EL (cell line): ENCODE data around the gene AQP7.
"Not testable (repeated sequence)": the region's sequence is repeated elsewhere in the genome, so short reads cannot be mapped to it uniquely, and the experiment has no call there.

Source experiments
- DNase-seq: peaks from one replicate; pipeline ENCODE4 v3.0.0-alpha.2; 2016

The AQP7 gene

DNA sequence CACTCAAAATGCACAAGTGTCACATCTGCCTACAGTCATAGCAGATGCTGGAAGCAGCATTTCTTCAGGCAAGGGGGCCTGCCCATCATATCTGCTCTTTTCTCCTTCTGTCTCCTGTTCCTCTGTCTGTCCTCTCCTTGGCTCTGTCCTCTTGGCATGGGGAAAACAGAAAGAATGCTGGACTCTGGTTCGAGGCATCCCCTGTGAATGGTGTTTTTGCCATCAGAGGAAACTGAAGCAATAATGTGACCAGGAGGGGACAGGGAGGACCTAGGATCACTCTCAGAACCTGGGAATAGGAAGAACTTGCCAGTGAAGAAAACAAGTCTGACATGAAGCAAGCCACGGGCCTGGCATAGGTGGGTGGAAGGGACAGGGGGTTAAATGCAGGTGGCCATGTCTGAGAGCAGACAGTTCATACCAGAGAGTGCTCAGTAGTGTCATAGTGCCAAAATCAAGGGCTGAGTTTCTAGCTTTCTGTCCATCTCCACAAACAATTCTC is 35.3 kb downstream of the AQP7 start:
- no peak for DNase-seq

DNA sequence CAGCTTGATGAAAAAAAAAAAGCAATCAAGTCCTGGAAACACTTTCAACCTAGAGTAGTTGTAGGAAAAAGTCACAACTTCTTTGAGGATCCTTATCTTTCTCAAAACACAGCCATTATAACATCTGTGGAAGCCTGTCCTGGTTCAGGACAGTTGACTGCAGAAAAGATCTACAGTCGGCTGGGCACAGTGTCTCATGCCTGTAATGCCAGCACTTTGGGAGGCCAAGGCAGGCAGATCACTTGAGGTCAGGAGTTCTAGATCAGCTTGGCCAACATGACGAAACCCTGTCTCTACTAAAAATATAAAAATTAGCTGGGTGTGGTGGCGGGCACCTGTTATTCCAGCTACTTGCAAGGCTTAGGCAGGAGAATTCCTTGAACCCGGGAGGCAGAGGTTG is 37.6 kb downstream of the AQP7 start:
- not testable (repeated sequence) for DNase-seq

DNA sequence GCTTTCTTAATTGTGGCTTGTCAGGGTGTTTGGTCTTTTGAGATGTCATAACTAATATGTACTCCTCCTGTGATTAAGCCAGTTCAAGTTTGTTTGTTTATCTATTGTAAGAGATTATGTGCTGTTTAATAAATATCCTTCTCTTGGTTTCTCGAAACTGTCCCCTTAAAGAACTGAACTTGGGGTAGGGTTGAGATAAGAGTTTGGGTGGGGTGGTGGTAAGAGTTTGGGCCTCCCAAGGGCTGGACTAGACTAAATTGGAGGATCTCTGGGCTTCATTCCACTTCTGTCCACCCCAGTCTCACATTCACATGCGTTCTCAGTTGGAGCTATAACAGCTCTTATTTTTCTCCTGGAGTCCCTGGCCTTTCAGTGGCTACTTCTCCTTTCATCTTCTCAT is 38.2 kb downstream of the AQP7 start:
- no peak for DNase-seq

DNA sequence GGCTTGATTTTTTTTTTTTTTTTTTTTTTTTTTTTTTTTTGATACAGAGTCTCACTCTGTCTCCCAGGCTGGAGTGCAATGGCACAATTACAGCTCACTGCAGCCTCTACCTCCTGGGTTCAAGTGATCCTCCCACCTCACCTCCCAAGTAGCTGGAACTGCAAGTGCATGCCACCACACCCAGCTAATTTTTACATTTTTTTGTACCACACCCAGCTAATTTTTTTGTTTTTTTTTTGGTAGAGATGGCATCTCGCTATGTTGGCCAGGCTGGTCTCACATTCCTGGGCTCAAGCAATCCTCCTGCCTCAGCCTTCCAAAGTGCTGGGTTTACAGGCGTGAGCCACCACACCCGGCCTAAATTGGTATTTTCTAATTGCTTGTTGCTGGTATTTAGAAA is 43.7 kb downstream of the AQP7 start:
- not testable (repeated sequence) for DNase-seq

DNA sequence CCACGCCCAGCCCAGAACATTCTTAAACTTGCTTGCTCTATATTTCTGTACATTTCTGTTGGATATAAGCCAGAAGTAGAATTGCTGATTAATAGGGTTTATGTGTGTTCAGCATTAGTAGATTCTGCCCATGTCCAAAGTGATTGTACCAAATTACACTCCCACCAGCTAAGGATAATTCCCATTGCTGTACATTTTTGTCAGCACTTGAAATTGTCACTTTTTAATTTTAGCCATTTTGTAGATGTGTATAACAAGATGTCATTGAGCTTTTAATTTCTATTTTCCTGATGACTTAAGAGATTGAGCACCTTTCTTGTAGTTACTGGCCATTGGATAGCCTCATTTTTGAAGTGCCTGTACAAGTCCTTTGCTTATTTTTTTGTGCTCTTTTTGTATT is 46.4 kb downstream of the AQP7 start:
- no peak for DNase-seq

DNA sequence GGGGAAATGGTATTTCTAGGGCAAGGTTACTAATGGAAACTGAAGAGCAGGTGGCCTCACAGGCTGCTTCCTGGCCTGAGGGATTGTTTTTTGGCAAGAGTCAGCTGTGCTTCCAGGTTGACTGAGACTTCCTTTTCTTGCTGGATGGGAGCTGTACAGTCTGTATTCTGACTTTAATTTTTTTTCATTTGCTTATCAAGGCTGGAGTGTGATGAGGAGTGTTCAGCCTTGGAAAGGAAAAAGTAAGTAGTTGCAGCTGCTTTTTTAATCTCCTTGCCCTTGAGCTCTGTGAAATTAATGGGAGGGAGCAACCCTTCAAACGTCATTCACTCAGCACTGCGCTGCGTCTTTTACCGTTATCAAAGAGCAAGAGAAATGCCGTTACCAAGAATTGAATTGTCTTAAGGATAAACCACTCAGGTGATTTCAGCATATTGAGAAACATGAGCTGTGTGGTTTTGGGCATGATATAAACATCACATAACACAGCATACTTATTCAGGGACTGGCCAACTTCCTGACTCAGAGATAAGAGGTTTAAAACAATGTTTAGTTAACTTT is 47.6 kb downstream of the AQP7 start:
- no peak for DNase-seq

DNA sequence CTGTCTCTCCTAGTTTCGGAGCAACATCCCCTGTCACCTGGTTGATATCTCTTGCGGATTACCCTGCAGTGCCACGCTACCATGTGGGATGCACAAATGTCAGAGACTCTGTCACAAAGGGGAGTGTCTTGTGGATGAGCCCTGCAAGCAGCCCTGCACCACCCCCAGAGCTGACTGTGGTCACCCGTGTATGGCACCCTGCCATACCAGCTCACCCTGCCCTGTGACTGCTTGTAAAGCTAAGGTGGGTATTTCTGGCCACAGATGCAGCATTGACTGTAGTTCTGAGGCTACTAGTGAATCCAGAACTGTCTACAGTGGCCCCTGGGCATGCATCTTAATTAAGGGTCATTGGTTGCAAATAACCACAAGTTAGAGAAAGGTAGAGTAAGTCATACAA is 50.8 kb downstream of the AQP7 start:
- no peak for DNase-seq

DNA sequence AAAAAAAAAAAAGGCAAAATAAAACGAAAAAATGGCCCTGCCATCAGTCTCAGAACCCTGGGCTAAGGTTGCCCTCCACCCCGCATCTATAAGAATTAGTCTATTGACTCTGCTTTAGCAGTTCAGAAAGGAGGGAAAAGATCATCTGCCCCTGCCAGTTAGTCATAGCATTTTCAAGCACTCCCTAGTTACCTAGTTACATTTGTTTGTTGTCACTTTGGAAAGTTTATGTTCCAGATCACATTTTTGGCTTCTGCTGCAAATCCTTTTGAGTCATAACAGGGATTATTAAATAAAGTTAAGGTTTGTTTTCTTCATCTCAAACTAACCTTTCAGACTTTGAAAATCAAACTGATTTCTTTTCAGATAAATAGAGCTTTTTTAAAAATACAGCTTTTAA is 52.1 kb downstream of the AQP7 start:
- peak; percentile 43 for DNase-seq

DNA sequence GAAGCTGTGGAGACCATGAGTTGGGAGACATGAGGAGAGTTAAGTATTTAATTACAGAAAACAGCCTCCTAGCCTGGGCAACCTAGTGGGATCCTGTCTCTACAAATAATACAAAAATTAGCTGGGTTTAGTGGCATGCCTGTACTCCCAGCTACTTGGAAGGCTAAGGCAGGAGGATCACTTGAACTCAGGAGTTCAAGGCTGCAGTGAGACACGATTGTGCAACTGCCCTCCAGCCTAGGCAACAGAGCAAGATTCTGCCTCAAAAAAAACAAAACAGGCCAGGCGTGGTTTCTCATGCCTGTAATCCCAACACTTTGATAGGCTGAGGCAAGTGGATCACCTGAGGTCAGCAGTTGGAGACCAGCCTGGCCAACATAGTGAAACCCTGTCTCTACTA is 52.6 kb downstream of the AQP7 start:
- no peak for DNase-seq

DNA sequence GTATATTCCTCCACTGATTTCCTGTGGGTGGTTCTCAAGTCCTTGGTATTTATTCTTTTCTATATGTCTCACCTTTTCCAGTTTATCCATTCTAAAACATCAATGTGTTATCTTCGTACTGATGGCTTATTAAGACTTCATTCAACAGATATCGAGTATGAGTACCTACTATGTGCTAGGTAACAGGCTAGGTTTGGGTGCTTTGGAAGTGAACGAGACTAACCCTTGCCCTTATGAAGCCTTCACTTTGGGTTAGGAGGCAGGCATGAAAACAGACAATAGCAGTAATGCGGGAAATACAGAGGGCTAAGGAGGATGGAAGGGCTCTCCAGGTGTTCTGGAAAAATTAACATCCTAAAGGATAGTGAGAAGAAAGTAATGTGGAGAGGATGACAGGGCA is 53.4 kb downstream of the AQP7 start:
- no peak for DNase-seq

DNA sequence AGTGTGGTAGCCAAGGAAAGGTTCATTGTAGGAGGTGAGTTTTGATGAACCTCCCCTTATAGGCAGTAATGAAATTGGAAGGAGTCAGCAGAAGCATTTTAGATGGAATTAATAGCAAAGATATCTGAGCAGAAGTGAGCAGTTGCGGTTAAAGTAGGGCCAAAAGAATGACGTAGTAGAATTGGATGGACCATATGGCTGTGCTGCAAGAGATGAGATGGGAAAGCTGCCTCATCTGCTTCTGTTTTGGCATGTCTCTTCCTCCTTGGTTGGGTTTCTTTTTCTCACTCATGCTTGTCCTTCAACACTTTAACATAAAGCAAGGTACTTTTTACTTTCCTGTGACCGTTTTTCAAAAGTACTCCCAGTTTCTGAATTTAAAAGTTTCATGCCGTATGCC is 55.8 kb downstream of the AQP7 start:
- DNase-seq, result no peak

DNA sequence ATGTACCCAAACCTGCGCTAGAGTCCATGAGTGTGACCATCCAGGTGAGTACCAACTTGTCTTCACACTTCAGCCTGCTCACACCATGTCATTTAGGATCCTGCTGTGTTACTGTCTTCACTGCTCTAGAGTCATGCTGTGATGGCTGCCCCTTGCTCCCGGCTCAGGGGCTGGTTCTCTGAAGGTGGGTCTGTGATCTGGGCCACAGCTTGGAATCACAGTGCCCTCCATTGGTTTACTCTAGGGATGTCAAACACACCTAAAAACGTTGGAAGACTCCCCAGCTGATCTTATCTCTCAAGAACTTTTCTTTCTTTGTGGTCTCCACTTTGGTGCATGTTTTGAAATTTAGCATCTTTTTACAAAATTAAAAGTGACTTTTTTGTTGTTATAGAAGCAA is 58.2 kb downstream of the AQP7 start:
- no peak for DNase-seq

DNA sequence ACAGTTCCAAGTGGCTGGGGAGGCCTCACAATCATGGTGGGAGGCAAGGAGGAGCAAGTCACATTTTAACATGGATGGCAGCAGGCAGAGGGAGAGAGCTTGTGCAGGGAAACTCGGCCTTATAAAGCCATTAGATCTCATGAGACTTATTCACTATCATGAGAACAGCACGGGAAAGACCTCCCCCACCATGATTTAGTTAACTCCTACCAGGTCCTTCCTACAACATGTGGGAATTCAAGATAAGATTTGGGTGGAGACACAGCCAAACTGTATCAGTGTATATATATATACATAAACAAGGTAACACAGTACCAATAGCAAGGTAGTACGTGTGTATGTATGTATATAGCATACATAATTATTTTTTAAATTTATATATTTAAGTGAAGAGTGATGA is 61.2 kb downstream of the AQP7 start:
- DNase-seq, result no peak

DNA sequence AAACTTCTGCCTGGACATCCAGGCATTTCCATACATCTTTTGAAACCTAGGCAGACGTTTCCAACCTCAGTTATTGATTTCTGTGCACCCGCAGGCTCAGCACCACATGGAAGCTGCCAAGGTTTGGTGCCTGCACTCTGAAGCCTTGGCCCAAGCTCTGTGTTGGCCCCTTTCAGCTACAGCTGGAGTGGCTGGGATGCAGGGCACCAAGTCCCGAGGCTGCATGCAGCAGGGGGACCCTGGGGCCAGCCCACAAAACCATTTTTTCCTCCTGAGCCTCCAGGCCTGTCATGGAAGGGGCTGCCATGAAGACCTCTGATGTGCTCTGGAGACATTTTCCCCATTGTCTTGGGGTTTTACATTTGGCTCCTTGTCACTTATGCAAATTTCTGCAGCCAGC is 62.2 kb downstream of the AQP7 start:
- no peak for DNase-seq
